ENCODE measurements around the gene CFL2.
A peak's percentile ranks its signal among the peaks of the same experiment; 100 is the strongest.

GRCh38 chr14:34722723-34723545 is 8.5 kb upstream of the CFL2 start:
- TF ChIP-seq, protein P1, sequence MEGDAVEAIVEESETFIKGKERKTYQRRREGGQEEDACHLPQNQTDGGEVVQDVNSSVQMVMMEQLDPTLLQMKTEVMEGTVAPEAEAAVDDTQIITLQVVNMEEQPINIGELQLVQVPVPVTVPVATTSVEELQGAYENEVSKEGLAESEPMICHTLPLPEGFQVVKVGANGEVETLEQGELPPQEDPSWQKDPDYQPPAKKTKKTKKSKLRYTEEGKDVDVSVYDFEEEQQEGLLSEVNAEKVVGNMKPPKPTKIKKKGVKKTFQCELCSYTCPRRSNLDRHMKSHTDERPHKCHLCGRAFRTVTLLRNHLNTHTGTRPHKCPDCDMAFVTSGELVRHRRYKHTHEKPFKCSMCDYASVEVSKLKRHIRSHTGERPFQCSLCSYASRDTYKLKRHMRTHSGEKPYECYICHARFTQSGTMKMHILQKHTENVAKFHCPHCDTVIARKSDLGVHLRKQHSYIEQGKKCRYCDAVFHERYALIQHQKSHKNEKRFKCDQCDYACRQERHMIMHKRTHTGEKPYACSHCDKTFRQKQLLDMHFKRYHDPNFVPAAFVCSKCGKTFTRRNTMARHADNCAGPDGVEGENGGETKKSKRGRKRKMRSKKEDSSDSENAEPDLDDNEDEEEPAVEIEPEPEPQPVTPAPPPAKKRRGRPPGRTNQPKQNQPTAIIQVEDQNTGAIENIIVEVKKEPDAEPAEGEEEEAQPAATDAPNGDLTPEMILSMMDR (IDR thresholded peaks at IDR 0.05) = peak; percentile 82 to 87 (median 84)
- TF ChIP-seq POLR2A (IDR thresholded peaks at IDR 0.05) (no peak), POLR2AphosphoS5 (IDR thresholded peaks at IDR 0.05) (no peak)

Data from gastroesophageal sphincter (tissue), 3 donors.